ENCODE data around the gene NXPH4. TPM values are rescaled to one million over a fixed set of nuclear protein-coding genes. Genes with fewer than 3 reads are reported as not detected.

NXPH4 gene
- polyA plus RNA-seq, 1 donor, result 2.8 TPM

GRCh38 chr12:57231276-57232021 is 14.9 kb downstream of the NXPH4 start:
- no peak for DNase-seq (ENCODE audit: low read depth)

GRCh38 chr12:57232156-57232756 is 15.7 kb downstream of the NXPH4 start:
- DNase-seq (ENCODE audit: low read depth), result no peak

GRCh38 chr12:57233357-57234232 is 17.0 kb downstream of the NXPH4 start:
- no peak for DNase-seq (ENCODE audit: low read depth)

GRCh38 chr12:57234233-57234570 is 17.6 kb downstream of the NXPH4 start:
- DNase-seq (ENCODE audit: low read depth), result no peak

- DNase-seq (ENCODE audit: low read depth), result no peak
Observed at GRCh38 chr12:57234571-57235016, 18.0 kb downstream of the NXPH4 start.

- no peak for DNase-seq (ENCODE audit: low read depth)
Observed at GRCh38 chr12:57235017-57235727, 18.6 kb downstream of the NXPH4 start.

- no peak for DNase-seq (ENCODE audit: low read depth)
Observed at GRCh38 chr12:57235728-57236131, 19.1 kb downstream of the NXPH4 start.

GRCh38 chr12:57236201-57236924 is 19.8 kb downstream of the NXPH4 start:
- no peak for DNase-seq (ENCODE audit: low read depth)

GRCh38 chr12:57236925-57237595 is 20.5 kb downstream of the NXPH4 start:
- no peak for DNase-seq (ENCODE audit: low read depth)

- DNase-seq (ENCODE audit: low read depth), result no peak
Observed at GRCh38 chr12:57237596-57237931, 21.0 kb downstream of the NXPH4 start.

GRCh38 chr12:57237932-57238853 is 21.6 kb downstream of the NXPH4 start:
- no peak for DNase-seq (ENCODE audit: low read depth)

- DNase-seq (ENCODE audit: low read depth), result no peak
Observed at GRCh38 chr12:57238854-57239554, 22.4 kb downstream of the NXPH4 start.

- no peak for DNase-seq (ENCODE audit: low read depth)
Observed at GRCh38 chr12:57239587-57240065, 23.0 kb downstream of the NXPH4 start.

- DNase-seq (ENCODE audit: low read depth), result no peak
Observed at GRCh38 chr12:57240066-57240921, 23.7 kb downstream of the NXPH4 start.

GRCh38 chr12:57240926-57241401 is 24.4 kb downstream of the NXPH4 start:
- no peak for DNase-seq (ENCODE audit: low read depth)

GRCh38 chr12:57241402-57242310 is 25.1 kb downstream of the NXPH4 start:
- no peak for DNase-seq (ENCODE audit: low read depth)

- no peak for DNase-seq (ENCODE audit: low read depth)
Observed at GRCh38 chr12:57242329-57242690, 25.7 kb downstream of the NXPH4 start.
